ENCODE data around the gene MYOF.
"Not testable (repeated sequence)": the region's sequence is repeated elsewhere in the genome, so short reads cannot be mapped to it uniquely, and the experiment has no call there.

The MYOF gene

DNA sequence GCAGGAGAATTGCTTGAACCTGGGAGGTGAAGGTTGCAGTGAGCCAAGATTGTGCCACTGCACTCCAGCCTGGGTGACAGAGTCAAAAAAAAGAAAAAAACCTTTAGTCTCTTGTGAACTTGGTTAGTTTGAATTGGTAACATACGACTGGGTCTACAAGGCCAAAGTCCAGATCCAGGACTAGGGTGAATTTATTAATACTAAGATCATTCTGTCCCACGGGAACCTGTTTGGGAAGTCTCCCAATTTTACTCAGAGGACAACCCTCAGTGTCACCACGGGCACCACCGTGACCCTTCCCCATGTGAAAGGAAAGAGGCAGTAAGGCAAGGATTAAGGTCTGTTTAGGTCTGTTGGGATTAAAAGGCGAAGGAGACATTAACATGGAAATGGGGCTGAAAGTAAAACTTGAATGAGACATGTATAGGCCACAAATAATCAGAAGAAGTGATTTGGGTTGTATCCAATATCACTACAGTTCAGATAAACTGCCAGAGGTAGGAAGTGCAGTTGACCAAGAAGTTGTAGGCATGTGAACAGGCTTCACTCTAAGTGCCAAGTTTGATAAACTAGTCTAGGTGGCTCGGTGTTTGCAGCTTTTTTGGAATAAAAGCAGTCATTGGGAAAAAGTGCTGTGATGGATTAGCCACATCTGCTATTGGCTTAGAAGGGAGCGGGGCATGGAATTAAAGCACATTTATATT lies 30.7 kb downstream of the MYOF start:
- no peak for DNase-seq

DNA sequence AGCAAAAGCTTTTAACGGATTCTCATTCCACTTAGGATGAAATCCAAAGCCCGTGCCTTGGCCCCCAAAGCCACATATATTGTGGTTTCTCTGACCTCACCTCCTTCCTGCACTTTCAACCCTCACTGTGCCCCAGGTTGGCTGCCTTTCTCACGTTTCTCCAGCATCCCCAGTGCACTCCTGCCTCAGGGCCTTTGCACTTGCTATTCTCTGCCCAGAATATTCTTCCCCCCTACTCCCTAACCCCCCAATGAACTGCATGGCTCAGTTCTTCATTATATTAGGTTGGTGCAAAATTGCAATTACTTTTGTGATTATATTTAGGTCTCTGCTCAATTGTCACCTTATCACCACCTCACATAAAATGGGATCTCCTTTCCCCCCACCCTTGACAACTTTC lies 34.2 kb downstream of the MYOF start:
- no peak for DNase-seq

DNA sequence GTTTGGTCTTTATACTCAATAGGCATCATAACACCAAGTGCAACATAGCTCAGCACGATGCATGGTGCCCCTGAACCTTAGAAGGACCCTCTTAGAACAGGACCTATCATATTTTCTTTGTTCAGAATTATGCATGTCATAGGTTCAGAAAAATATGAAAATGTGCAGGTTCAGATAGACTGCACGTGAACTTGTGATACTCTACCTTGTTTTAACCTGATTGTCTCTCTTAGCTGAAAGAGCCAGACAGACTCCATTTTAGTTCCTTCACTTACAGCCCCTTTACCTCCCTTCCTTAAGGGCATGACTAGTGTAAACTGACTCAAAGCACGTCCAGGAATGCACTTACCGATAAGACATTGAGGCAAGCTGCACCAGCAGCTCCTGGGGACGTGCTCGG lies 35.1 kb downstream of the MYOF start:
- no peak for DNase-seq

DNA sequence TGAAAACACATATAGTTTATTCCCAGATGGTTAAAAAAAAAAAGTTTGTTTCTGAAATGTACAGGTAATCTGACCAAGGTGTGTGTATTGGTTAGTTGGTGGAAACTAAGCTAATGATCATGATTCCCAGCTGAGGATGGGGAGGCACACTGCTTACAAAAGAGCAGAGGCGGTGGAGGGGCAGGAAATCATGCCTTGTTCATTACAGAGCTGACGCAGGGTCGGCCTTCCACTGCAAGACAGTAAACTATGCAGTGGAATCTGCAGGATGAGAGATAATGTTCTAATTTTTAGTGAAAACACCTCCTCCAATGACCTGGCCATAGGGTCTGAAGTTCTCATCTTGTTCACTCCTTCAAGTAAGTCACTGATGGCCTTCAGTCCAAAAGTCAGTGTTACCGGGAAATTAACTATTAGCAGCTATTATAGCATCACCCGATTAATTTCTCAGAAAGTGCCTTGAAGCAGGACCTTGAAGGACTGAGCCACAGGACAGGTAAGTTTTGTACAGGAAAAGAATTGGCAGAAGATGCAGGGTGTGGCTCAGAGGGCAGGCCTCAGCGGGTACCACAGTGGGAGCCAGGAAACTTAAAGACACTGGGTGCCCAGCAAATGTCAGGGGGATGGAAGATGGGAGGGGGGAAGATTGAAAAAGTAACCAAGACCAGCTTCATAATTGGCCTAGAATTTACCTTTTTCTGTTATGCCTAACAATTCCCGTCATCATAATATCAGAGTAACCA lies 36.0 kb downstream of the MYOF start:
- DNase-seq, result no peak

DNA sequence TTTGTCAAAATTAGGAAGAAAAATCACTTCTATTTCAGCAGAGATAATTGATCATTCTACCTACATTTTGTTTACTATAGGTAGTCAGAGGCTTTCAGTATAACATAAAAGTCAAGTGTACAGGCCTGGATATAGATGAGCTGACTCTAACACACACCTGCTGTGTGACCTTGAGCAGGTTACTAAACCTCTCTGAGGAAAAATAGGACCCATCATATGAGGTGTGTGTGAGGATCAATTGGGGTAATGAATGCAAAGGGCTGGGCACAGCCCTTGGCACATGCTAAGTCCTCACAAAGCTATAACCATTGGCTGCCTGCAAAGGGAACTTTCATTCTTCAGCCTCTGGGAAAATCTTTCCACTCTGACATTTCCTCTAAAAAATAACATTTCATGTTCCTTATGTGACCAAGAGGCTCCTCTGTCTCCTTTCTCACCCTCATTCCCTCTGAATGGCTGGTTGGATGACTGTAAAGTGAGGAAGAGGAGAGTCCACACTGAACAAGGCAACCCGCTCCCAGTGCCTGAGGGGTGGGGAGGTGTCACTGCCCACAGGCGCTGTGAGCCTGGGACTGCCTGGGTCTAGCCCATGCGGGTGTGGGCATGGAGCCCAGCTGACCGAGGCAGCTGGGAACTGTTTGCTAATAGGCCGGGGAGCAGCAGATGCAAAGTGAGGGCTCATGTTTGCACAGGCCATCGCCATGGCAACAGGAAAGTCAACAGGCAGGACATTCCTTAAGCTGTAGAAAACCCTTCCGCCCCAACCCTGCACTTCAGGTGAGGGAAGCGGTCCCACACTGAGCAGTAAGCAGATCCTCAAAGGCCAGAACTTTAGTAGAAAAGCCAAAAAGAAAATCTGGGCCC lies 36.8 kb downstream of the MYOF start:
- DNase-seq, result no peak

DNA sequence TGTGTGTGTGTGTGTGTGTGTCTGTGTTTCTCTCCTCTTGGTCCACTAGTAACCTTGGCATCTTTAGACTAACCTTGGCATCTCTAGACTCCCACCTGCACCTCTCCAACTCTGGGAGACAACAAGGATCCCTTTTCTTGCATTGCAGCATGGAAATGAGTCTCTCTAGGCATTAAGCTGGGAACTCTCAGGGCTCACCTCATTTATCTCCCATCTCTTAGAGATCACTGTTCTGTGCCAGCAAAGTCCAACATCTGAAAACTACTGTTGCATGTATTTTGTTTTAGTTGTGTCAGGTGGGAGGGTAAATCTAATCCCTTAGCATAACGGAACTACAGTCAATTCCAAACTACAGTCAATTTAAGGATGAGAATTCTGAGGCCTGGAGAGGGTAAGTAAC lies 38.7 kb downstream of the MYOF start:
- DNase-seq, result no peak

DNA sequence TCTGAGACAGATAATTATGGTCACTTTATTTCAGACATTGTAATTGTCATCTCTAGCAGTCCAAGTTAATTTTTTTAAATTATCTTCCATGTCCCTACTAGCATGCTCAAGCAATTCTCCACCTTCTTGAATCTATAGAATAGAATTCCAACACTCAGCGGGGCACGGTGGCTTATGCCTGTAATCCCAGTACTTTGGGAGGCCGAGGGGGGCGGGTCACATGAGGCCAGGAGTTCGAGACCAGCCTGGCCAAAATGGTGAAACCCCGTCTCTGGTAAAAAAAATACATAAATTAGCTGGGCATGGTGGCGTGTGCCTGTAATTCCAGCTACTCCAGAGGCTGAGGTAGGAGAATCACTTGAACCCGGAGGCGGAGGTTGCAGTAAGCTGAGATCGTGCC lies 39.4 kb downstream of the MYOF start:
- DNase-seq, result not testable (repeated sequence)

DNA sequence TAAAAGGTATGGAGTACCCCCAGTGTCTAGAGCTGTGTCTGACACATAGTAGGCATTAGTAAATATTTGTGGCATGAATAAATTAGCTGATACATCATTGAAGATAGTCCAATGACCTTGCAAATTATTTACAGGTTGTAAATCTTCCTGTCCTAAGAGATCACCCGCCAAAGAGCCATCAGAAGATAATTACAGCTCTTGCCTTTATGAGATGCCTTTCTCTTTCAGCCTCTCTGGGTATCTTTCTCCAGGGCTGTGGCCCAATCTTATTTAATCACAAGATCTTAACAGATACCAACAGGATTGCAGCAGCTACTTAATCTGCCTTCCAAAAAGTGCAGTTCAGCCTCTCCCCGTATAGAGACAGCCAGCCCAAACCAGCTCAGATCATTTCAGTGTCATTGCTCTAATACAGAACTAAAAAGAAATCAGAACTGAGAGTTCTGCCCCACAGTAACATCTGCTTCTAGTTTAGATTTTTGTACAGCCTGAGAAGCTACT lies 41.5 kb downstream of the MYOF start:
- DNase-seq, result no peak

DNA sequence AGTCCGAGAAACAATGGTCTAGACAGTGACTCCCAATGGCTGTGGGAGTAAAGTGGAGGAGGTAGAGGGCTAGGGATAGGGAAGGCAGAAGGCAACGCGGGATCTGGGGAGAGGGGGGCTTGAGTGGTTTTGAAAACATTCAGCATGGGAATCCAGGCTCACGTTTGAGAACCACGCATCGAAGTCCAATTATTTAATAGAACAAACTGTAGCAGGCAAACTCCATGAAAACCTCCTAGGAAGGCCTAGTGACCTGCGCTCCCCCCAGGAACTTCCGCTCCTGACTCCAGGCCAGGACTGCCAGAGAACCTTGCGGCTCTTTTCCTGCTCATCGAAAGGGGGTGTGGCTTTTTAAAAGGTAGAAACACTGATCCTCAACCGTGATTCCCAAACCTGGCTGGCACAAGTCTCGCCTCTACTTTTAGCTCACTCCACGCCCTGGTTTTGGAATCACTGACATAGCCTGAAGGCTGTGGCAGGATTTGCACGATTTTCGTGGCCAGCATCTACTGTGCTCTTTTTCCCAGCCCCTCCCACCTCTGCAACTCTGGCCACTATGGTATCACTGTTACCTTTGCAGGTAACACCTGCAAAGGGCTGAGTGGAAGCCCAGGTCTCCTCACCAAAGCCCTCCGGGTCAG lies 43.4 kb downstream of the MYOF start:
- DNase-seq, result no peak

DNA sequence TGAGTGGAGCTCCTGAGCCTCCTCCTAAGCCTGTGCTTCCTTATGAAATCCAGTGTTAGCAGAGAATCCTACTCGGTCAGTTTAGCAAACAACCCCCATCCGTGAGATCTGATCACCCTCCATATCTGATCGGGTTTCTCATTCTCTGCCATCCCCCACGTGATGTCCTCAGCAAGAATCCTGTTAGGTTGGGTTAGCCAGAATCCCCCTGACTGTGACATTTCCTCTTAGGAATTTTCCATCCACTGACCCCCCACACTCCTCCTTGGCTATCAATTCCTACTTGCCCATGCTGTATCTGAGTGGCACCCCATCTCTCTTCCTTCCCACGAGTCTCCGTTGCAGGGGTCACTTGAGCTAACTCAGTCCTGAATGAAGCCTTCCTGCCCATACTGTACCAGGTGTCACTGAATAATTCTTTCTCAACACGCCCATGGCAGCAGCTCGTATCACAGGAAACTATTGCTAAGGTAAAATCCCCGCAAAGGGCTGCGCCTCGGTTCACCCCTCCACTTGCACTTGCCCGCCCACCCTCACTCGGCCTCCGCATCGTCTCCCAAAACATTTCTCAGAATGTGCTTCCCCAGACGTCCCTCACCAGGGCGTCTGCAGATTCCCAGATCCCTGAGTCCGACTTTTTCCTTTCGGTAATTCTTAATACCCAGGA lies 44.1 kb downstream of the MYOF start:
- DNase-seq, result no peak

DNA sequence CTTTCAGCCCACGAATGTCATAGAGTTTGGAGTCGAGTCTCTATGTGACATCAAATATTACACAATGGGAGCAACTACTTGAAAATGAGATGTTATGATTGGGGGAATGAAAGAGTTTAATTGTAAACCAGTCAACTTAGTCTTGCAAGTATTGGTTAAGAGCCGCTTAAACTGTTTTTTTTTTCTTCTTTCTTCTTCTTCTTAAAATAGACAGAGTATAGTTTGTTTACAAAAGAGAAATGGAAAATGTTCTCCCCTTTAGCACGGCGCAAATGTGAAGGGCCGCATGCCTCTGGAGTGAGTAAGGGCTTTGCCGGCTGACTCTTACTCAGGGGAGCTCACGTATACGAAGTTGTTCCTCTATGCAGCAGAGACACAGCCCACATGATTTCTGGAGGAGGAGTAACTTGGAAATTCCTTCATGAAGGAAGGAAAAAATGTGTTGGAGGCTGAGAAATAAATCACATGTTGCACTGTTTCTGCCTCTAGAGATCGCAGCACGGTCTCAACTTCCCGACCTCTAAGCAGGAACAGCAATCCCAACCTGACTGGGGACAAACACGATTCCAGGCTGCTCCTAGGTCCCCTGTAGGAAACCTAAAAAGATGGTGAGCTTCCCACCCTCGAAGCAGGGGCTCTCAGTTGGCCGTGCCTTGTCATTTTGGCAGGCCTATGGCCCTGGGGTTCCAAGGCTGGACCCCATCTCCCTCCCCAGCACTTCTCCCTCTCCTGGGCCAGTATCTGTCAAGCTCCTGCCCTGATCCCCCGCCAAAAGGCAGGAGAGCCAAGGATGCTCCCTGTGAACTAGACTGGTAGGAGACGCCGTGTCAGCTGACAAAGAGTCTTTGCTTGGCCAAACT lies 44.8 kb downstream of the MYOF start:
- no peak for DNase-seq

DNA sequence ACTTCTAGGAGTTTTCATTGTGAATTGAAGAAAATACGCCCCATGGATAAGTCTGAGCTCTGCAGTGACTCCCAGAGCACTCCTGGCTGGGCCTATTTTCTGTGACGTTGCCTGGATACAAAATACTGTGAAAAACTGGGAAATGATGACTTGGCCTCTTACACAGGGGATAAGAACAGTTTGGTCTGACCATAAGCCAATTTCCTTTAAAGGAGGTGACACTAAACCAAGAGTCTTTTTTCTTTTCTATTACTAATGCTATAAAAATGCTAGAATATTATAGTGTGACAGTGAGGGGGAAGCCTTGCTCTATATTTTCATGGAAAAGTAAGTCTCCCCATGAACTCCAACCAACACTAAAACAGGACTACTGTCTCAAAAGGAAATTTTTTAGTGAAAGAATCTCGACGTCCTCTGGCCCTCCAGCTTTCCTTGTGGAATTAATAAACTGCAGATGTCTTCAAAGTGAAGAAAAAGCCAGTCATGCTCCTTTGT lies 45.5 kb downstream of the MYOF start:
- DNase-seq, result no peak

DNA sequence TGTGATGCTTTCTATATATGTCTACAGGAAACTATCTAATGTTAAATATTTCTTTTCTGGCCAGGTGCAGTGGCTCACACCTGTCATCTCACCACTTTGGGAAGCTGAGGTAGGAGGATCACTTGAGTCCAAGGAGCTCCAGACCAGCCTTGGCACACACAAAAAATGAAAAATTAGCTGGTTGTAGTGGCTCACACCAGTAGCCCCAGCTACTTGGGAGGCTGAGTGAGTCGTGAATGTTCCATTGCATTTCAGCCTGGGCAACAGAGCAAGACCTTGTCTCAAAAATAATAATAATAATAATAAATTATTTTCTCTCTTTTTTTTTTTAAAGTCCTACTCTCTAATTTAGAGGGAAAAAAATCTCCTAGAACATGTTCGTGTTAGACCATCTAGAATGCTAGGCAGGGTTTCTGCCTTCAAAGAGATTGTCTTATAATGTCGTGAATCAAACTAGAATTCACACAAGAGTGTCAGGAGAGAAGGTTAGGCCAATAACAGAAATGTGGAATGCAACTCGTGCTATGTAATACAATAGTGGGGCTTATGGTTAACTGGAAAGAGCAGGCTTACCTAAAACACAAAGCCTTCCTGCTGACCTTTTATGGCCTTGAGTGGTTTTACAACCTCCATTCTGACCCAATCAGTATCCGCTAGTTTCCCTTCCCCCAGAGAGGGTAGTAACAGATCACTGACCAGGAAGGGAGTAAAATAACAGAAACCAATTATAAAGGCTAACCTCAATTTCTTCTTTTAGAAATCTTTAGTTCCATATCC lies 46.3 kb downstream of the MYOF start:
- DNase-seq, result no peak

DNA sequence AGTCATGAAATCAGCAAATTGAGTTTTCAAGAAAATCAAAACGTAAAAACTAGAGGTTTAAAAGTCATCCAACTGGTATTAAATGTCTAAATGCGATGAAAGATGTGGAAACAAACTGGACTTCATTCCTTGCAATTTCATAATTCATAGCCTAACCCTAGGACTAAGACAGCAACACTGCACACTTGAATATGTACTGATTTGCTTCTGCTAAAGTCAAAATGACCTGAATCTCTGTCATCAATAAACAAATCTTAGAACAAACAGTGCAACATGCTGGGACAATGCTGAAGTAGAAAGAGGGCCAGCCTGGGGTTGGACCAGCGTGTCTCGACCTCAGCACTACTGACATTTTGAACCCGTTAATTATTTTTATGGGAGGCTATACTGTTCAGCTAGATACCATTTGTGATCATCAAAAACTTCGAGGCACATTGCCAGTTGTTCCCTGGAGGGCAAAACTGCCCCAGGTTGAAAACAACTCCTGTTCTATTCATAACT lies 47.1 kb downstream of the MYOF start:
- DNase-seq, result no peak

DNA sequence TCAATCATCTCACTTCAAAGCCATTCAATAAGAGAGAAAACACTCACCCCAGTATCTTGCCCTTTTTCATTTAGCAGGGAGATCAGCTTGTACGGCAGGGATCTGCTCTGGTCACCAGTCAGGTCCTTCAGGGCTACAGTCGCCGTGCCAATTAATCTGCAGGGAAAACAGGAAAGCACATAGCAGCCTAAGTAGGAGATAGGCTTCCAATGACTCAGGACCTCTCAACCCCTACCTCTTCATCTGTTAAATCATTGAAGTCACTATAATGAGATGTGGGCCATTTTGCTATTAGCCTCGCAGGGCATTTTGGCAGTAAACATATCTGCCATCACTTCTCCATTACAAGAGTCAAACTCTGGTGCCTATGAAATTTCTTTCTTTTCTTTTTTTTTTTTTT lies 50.8 kb downstream of the MYOF start:
- no peak for DNase-seq

DNA sequence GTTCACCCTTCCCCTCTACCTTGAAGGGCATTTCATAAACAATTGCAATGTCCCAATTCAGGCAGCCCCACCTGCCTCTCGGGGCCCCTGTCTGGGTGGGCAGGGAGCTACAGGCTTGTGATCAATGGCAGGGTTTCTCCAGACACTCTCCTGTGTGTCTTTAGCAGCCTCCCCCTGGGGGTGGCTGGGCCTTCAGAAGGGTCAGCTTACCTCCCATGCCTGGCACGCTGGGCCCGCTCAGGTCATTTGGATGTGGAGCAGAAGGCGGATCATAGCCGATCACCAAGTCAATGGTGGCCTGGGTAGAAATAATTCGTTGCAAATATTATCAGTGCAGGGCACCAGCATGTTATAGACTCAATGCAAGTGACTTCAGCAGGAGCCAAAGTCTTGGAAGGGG lies 56.3 kb downstream of the MYOF start:
- no peak for DNase-seq

DNA sequence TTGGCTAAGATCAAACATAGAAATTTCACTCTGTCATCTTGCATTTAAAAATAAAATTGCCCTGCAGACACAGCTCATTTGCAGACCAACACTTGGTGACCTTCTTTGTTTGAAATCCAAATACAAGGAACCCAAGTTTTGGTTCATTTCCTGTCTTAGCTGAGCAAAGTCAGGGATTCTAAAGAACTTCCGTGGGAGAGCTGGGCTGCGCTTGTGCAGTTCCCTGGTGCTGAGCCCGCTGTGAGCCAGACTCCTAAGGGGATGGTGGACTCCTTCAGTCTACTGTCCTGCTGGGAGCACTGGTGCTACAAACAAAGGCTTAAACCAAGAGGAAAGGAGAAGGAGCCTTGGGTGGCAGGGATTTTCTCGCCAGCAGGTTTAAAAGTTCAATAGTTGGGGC lies 60.0 kb downstream of the MYOF start:
- DNase-seq, result no peak

DNA sequence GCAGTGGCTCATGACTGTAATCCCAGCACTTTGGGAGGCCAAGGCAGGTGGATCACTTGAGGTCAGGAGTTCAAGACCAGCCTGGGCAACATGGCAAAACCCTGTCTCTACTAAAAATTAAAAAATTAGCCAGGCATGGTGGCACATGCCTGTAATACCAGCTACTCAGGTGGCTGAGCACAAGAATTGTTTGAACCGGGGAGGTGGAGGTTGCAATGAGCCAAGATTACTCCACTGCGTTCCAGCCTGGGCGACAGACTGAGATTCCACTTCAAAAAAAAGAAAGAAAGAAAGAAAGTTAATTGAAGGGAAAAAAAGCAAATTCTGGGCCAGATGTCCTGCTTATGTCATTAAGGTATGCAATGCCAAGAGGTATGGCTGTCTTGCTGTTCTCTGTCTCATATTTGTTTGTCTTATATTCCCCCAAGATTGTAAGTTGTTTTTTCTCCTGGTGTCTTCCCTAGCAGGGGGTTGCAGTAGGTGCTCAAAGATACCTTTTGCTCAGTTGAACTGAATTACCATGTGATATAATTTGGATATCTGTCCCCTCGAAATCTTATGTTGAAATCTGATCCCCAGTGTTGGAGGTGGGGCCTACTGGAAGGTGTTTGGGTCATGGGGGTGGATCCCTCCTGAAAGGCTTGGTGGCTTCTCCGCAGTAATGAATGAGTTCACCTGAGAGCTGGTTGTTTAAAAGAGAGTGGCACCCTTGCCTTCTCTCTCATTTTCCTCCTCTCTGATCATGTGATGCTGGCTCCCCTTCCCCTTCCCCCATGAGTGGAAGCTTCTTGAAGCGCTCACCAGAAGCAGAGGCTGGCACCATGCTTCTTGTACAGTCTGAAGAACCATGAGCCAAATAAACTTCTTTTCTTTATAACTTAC lies 60.9 kb downstream of the MYOF start:
- DNase-seq, result no peak

DNA sequence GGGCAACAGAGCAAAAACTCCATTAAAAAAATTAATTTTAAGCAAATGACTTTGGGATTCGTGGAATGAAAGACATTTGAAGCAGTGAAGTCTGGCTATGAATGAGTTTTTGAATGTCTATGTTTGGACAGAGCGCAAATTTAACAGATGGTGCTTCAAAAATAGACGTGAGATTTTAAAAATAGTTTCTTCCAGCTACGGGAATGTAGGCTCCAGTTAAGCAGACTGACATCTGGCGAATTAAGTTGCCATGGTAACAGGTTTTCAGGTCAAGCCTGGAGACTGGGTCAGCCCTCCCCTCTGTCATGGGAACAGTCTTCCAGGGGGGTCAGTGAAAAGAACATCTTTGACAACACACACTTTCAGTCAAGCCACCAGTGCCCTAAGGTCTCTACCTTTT lies 62.0 kb downstream of the MYOF start:
- no peak for DNase-seq

Measured in activated CD8-positive, alpha-beta memory T cell treated with anti-CD3 and anti-CD28 coated beads, Interleukin-2, amount 50 U/mL, for 48 hours (primary cell).